DOHH2 (cell line): ENCODE results near the gene ATG2B.

Experiments used
- H3F3A ChIP-seq: fragments of 200-600 bp; sonication (generic), shearing (Covaris generic); 2 replicates; pipeline ENCODE4 v1.6.0; 2016; ENCODE audit warnings: antibody characterized with exemption, mild to moderate bottlenecking; ENCODE audit not compliant: control insufficient read depth, insufficient read depth
- H3K27ac ChIP-seq: fragments of 200-600 bp; sonication (generic); 2 replicates; pipeline ENCODE4 v1.5.1; 2014; ENCODE audit warnings: low read depth, mild to moderate bottlenecking, low read length, moderate library complexity
- H3K27me3 ChIP-seq: fragments of 200-600 bp; sonication (generic); 2 replicates; pipeline ENCODE4 v1.6.1; 2014; ENCODE audit warnings: mild to moderate bottlenecking, low read length, mixed read lengths; ENCODE audit not compliant: control insufficient read depth
- H3K36me3 ChIP-seq: fragments of 200-600 bp; sonication (generic); 2 replicates; pipeline ENCODE4 v1.6.1; 2014; ENCODE audit warnings: mild to moderate bottlenecking, low read length, moderate library complexity, mixed read lengths; ENCODE audit not compliant: control insufficient read depth
- H3K4me1 ChIP-seq: fragments of 200-600 bp; sonication (generic); 2 replicates; pipeline ENCODE4 v1.6.1; 2014; ENCODE audit warnings: mild to moderate bottlenecking, low read length, mixed read lengths; ENCODE audit not compliant: control insufficient read depth
- H3K4me2 ChIP-seq: fragments of 200-600 bp; sonication (generic); 2 replicates; pipeline ENCODE4 v1.6.0; 2014; ENCODE audit warnings: mild to moderate bottlenecking, low read length, moderate library complexity
- H3K4me3 ChIP-seq: fragments of 200-600 bp; sonication (generic); 2 replicates; pipeline ENCODE4 v1.5.1; 2014; ENCODE audit warnings: mild to moderate bottlenecking, low read length, mixed read lengths
- H3K79me2 ChIP-seq: fragments of 200-600 bp; sonication (generic); 2 replicates; pipeline ENCODE4 v1.6.1; 2014; ENCODE audit warnings: mild to moderate bottlenecking, low read length, mixed read lengths; ENCODE audit not compliant: control insufficient read depth
- H3K9me2 ChIP-seq: fragments of 200-600 bp; sonication (generic); replicated peaks from 2 replicates; pipeline ENCODE4 v1.6.1; 2014; ENCODE audit warnings: mild to moderate bottlenecking, low read length, mixed read lengths; ENCODE audit not compliant: control insufficient read depth
- H3K9me3 ChIP-seq: fragments of 200-600 bp; sonication (generic); 2 replicates; pipeline ENCODE4 v1.6.1; 2014; ENCODE audit warnings: antibody characterized with exemption, low read length, mixed read lengths; ENCODE audit not compliant: control insufficient read depth, insufficient read depth
- H4K20me1 ChIP-seq: fragments of 200-600 bp; sonication (generic); 2 replicates; pipeline ENCODE4 v1.6.0; 2014; ENCODE audit warnings: low read depth, mild to moderate bottlenecking, antibody characterized with exemption, low read length, moderate library complexity; ENCODE audit not compliant: control insufficient read depth, insufficient read depth
- EZH2phosphoT487 ChIP-seq: fragments of 200-600 bp; sonication (generic); IDR thresholded peaks from 2 replicates; pipeline ENCODE4 v1.6.1; 2017; ENCODE audit warnings: borderline replicate concordance, mild to moderate bottlenecking, antibody characterized with exemption, low read length, moderate library complexity, mixed read lengths
- TF ChIP-seq, protein P1 (sequence below): fragments of 200-600 bp; sonication (generic); IDR thresholded peaks from one replicate; pipeline ENCODE4 v1.5.1; 2014; ENCODE audit warnings: antibody characterized with exemption, mild to moderate bottlenecking, low read depth, low read length; ENCODE audit not compliant: poor library complexity, severe bottlenecking

Gene ATG2B

GRCh38 chr14:96303981-96304380 lies 59.2 kb downstream of the ATG2B start:
- Histone ChIP-seq H3K4me3 (no peak overlapping the region), H3K9me3 (no peaks in the 10 kb centered on the region), H4K20me1 (no peaks in the 10 kb centered on the region), H3K4me2 (no peak overlapping the region), H3K4me1 (no peaks in the 10 kb centered on the region), H3K27me3 (no peaks in the 10 kb centered on the region), H3K79me2 (no peaks in the 10 kb centered on the region), H3K36me3 (peaks cover 38% of the 10 kb centered on the region), H3K9me2 (no peaks in the 10 kb centered on the region), H3F3A (no peaks in the 10 kb centered on the region), H3K27ac (no peak overlapping the region)
- TF ChIP-seq, protein P1, sequence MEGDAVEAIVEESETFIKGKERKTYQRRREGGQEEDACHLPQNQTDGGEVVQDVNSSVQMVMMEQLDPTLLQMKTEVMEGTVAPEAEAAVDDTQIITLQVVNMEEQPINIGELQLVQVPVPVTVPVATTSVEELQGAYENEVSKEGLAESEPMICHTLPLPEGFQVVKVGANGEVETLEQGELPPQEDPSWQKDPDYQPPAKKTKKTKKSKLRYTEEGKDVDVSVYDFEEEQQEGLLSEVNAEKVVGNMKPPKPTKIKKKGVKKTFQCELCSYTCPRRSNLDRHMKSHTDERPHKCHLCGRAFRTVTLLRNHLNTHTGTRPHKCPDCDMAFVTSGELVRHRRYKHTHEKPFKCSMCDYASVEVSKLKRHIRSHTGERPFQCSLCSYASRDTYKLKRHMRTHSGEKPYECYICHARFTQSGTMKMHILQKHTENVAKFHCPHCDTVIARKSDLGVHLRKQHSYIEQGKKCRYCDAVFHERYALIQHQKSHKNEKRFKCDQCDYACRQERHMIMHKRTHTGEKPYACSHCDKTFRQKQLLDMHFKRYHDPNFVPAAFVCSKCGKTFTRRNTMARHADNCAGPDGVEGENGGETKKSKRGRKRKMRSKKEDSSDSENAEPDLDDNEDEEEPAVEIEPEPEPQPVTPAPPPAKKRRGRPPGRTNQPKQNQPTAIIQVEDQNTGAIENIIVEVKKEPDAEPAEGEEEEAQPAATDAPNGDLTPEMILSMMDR = no peak
- TF ChIP-seq EZH2phosphoT487 = no peak

GRCh38 chr14:96299441-96299840 lies 63.7 kb downstream of the ATG2B start:
- H3K9me2 ChIP-seq = no peaks in the 10 kb centered on the region
- no peaks in the 10 kb centered on the region for H3F3A ChIP-seq
- no peaks in the 10 kb centered on the region for H4K20me1 ChIP-seq
- H3K4me2 ChIP-seq = no peak overlapping the region
- H3K9me3 ChIP-seq = no peaks in the 10 kb centered on the region
- no peak for TF ChIP-seq EZH2phosphoT487
- TF ChIP-seq, protein P1 = no peak
- no peaks in the 10 kb centered on the region for H3K4me1 ChIP-seq
- H3K27ac ChIP-seq = no peak overlapping the region
- no peaks in the 10 kb centered on the region for H3K79me2 ChIP-seq
- no peak overlapping the region for H3K4me3 ChIP-seq
- H3K27me3 ChIP-seq = no peaks in the 10 kb centered on the region
- H3K36me3 ChIP-seq = peaks cover 19% of the 10 kb centered on the region

DNA sequence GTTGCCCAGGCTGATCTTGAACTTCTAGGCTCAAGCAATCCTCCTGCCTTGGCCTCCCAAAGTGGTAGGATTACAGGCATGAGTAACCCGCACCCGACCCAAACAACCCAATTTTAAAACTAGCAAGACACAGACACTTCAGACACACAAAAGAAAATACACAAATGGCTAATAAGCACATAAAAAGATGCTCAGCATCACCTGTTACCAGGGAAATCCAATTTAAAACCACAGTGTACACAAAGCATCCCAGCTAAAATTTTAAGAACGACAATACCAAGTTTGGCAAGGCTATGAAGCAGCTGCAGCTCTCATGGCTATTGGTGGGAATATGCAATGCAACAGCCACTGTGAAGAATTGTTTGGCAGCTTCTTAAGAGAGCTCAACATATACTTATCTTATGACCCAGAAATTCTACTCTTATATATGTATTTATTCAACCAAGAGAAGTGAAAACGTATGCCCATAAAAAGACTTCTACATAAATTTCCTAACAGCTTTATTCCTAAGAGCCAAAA lies 65.1 kb downstream of the ATG2B start:
- Histone ChIP-seq H3K4me3 (no peak overlapping the region), H3K4me2 (no peak overlapping the region), H3K4me1 (no peaks in the 10 kb centered on the region), H3K9me3 (no peaks in the 10 kb centered on the region), H3K27ac (no peak overlapping the region), H3K36me3 (peaks cover 15% of the 10 kb centered on the region), H3K27me3 (no peaks in the 10 kb centered on the region), H3K9me2 (no peaks in the 10 kb centered on the region), H4K20me1 (no peaks in the 10 kb centered on the region), H3K79me2 (no peaks in the 10 kb centered on the region), H3F3A (no peaks in the 10 kb centered on the region)
- TF ChIP-seq EZH2phosphoT487 = no peak
- TF ChIP-seq, protein P1 = no peak
